HepG2 (cell line): ENCODE results near the gene FGF14. TPM values are rescaled to one million over a fixed set of nuclear protein-coding genes. Genes with fewer than 3 reads are reported as not detected.

Experiments used
- ATAC-seq: fragments of 200-7000 bp; cut with Tn5 transposase; 3 replicates; pipeline ENCODE4 v1.9.1; 2020; ENCODE audit warnings: mild to moderate bottlenecking, moderate library complexity
- BruUV-seq: library from RNA; stranded (reverse); fragments of 400-500 nt; replicated peaks from 2 replicates; lab custom pipeline; 2021; lab: Mats Ljungman, UMichigan
- CTCF ChIA-PET: fragments of 300-600 bp; formaldehyde crosslinking; extraction: SDS; loops from one replicate; lab custom pipeline; 2021; ENCODE audit warnings: low total read pairs, inconsistent platforms, low intra/inter-chr PET ratio; lab: Yijun Ruan, JAX
- POLR2A ChIA-PET: fragments of 350-600 bp; sonication (Branson Sonifier 250); formaldehyde crosslinking; loops from one replicate; lab custom pipeline; 2020; ENCODE audit warnings: antibody characterized with exemption, inconsistent platforms; lab: Yijun Ruan, JAX
- DNase-seq: peaks from one replicate; pipeline ENCODE4 v3.0.0-alpha.2; 2015; ENCODE audit warnings: low spot score
- FAIRE-seq: peaks from 3 replicates; lab custom pipeline; 2011; peaks lifted over from hg19 to GRCh38; lab: Jason Lieb, UNC
- H2AFZ ChIP-seq: one replicate; pipeline ENCODE4 v1.6.1; 2011; ENCODE audit warnings: low read length, inconsistent platforms
- H3K27ac ChIP-seq: fragments of 300-600 bp; 3 replicates; pipeline ENCODE4 v1.8.0; 2011; ENCODE audit warnings: mixed run types, mild to moderate bottlenecking, mixed read lengths, low read length, inconsistent platforms; ENCODE audit not compliant: insufficient read depth; ENCODE audit errors: extremely low read length
- H3K27me3 ChIP-seq, 2 experiments: fragments of 200-600 bp in 1 of 2; 2 replicates in 1 of 2; 3 replicates in 1 of 2; pipeline versions ENCODE4 v1.6.0 to v1.8.0; 2011; ENCODE audit warnings: low read length in 2 of 2, mild to moderate bottlenecking in 2 of 2, moderate library complexity in 2 of 2, inconsistent platforms in 1 of 2; ENCODE audit not compliant: insufficient read depth in 2 of 2, control insufficient read depth in 1 of 2
- H3K36me3 ChIP-seq, 2 experiments: fragments of 200-600 bp in 1 of 2; replicated peaks in 1 of 2; 2 replicates in 1 of 2; 3 replicates in 1 of 2; pipeline versions ENCODE4 v1.5.1 to v1.8.0; 2011; ENCODE audit warnings: low read length in 2 of 2, inconsistent platforms in 1 of 2; ENCODE audit not compliant: insufficient read depth in 2 of 2, control insufficient read depth in 1 of 2
- H3K4me1 ChIP-seq: 2 replicates; pipeline ENCODE4 v1.5.1; 2012; ENCODE audit warnings: low read length, inconsistent platforms; ENCODE audit not compliant: insufficient read depth
- H3K4me2 ChIP-seq: 2 replicates; pipeline ENCODE4 v1.6.0; 2011; ENCODE audit warnings: low read depth, low read length, inconsistent platforms
- H3K4me3 ChIP-seq, 3 experiments: fragments of 200-600 bp in 1 of 3; sonication (generic), shearing (Covaris generic) in 1 of 3; replicated peaks in 1 of 3; 2 replicates each; pipeline ENCODE4 v1.5.1; 2011 to 2016; ENCODE audit warnings: low read length in 3 of 3, inconsistent platforms in 2 of 3, low read depth in 2 of 3, mild to moderate bottlenecking in 2 of 3, control low read depth in 1 of 3, mixed read lengths in 1 of 3; ENCODE audit not compliant: insufficient read depth in 1 of 3
- H3K79me2 ChIP-seq: one replicate; pipeline ENCODE4 v1.6.1; 2011; ENCODE audit warnings: low read length, inconsistent platforms; ENCODE audit not compliant: insufficient read depth
- H3K9ac ChIP-seq: 2 replicates; pipeline ENCODE4 v1.6.0; 2011; ENCODE audit warnings: mild to moderate bottlenecking, low read depth, low read length, inconsistent platforms; ENCODE audit not compliant: insufficient read depth
- H3K9me3 ChIP-seq: 2 replicates; pipeline ENCODE4 v1.5.1; 2012; ENCODE audit warnings: mild to moderate bottlenecking, low read length
- H4K20me1 ChIP-seq: 2 replicates; pipeline ENCODE4 v1.6.0; 2011; ENCODE audit warnings: inconsistent platforms, mild to moderate bottlenecking, low read length, moderate library complexity; ENCODE audit not compliant: insufficient read depth
- ATF3 ChIP-seq: sonication (generic); formaldehyde crosslinking; IDR thresholded peaks from 2 replicates; pipeline ENCODE4 v1.4.0; 2020; ENCODE audit warnings: missing genetic modification reagents
- ATM ChIP-seq: fragments of 450-650 bp; IDR thresholded peaks from 2 replicates; pipeline ENCODE4 v1.7.1; 2017; ENCODE audit warnings: mild to moderate bottlenecking, borderline replicate concordance
- CERS6 ChIP-seq: sonication (generic); formaldehyde crosslinking; IDR thresholded peaks from 2 replicates; pipeline ENCODE4 v1.5.0; 2020; ENCODE audit warnings: missing genetic modification reagents
- HMGXB3 ChIP-seq: sonication (generic); formaldehyde crosslinking; IDR thresholded peaks from 2 replicates; pipeline ENCODE4 v1.4.0; 2020; ENCODE audit warnings: missing genetic modification reagents, borderline replicate concordance
- NR3C1 ChIP-seq: sonication (generic); formaldehyde crosslinking; IDR thresholded peaks from 2 replicates; pipeline ENCODE4 v1.4.0; 2020; ENCODE audit warnings: missing genetic modification reagents
- THAP7 ChIP-seq: sonication (generic); formaldehyde crosslinking; IDR thresholded peaks from 2 replicates; pipeline ENCODE4 v1.8.1; 2023; ENCODE audit warnings: mild to moderate bottlenecking, missing genetic modification reagents
- ZNF24 ChIP-seq: fragments of 450-650 bp; IDR thresholded peaks from 2 replicates; pipeline ENCODE4 v1.6.1; 2017; ENCODE audit warnings: antibody characterized with exemption, mild to moderate bottlenecking
- ZNF3 ChIP-seq: IDR thresholded peaks from 2 replicates; pipeline ENCODE4 v1.7.0; 2017; ENCODE audit warnings: inconsistent platforms
- ZNF382 ChIP-seq: sonication (generic); formaldehyde crosslinking; IDR thresholded peaks from 2 replicates; pipeline ENCODE4 v1.5.0; 2020; ENCODE audit warnings: missing genetic modification reagents, mild to moderate bottlenecking, borderline replicate concordance
- ZNF503 ChIP-seq: sonication (generic); formaldehyde crosslinking; IDR thresholded peaks from 2 replicates; pipeline ENCODE4 v1.4.0; 2020; ENCODE audit warnings: missing genetic modification reagents
- ZNF547 ChIP-seq: sonication (generic); formaldehyde crosslinking; IDR thresholded peaks from 2 replicates; pipeline ENCODE4 v1.5.1; 2020; ENCODE audit warnings: mild to moderate bottlenecking, missing genetic modification reagents
- WGBS: methylation state at CpG from one replicate; pipeline ENCODE4 v1.1.6; 2017; ENCODE audit warnings: low lambda C conversion rate; 5-methylcytosine and 5-hydroxymethylcytosine counted together
- in situ Hi-C: cut with HindIII; loops from 2 replicates; pipeline ENCODE4 v1.10.0; 2017; ENCODE audit warnings: low pct_unique_long_range_greater_than_20kb; ENCODE audit not compliant: extremely low pct_ligation_motif_present
- intact Hi-C: fragments of 100-400 bp; cut with micrococcal nuclease; formaldehyde crosslinking; loops from one replicate; pipeline ENCODE4 v1.10.0; 2022; ENCODE audit not compliant: unreplicated experiment
- polyA plus RNA-seq, 8 experiments: library from polyadenylated mRNA; depleted of rRNA in 3 of 8; stranded (reverse) in 7 of 8; unstranded in 1 of 8; fragments of >200 nt; fragmentation: Illumina TruSeq in 4 of 8; extraction: Trizol in 4 of 8; gene quantifications; 2 replicates each; pipeline versions ENCODE4 v1.2.1 to v1.2.3, GENCODE V29; 2011 to 2016; ENCODE audit warnings: low read depth in 4 of 8, missing spikeins in 1 of 8, mixed read lengths in 1 of 8; ENCODE audit not compliant: insufficient read depth in 1 of 8
- total RNA-seq, 5 experiments: library from RNA; depleted of rRNA; stranded (reverse); fragments of >200 nt; fragmentation: Illumina TruSeq; extraction: Trizol; gene quantifications; 2 replicates each; pipeline ENCODE4 v1.2.3, GENCODE V29; 2016; ENCODE audit warnings: low read depth in 1 of 5

FGF14 gene
- total and polyA plus RNA-seq, 2 of the 13 experiments (the other 11 are each of a cell fraction or from before 2014, with no cell fraction given) = not detected

- TF ChIP-seq ZNF503 (no peak), ZNF24 (no peak)
Observed at GRCh38 chr13:101691341-101691860, 710.4 kb downstream of the FGF14 start (continued).

- no peaks in the 10 kb centered on the region for H3K4me1 ChIP-seq
- H3K4me3 ChIP-seq = no peak overlapping the region
- no peak overlapping the region for H3K9ac ChIP-seq
- no peak for ATAC-seq
- no peaks in the 10 kb centered on the region for H3K9me3 ChIP-seq
- H3K79me2 ChIP-seq = no peaks in the 10 kb centered on the region
- no peaks in the 10 kb centered on the region for H3K36me3 ChIP-seq
- H4K20me1 ChIP-seq = no peaks in the 10 kb centered on the region
- no TSS peak for BruUV-seq
- no peak for DNase-seq
- 0% methylated on average over 2 of the region's 2 CpGs for WGBS
- no peaks in the 10 kb centered on the region for H3K27me3 ChIP-seq
- H3K27ac ChIP-seq = no peak overlapping the region
- no peak for TF ChIP-seq ZNF3
- TF ChIP-seq HMGXB3 = no peak
- TF ChIP-seq NR3C1 (CRISPR knock-in tag) = no peak
- no peak for TF ChIP-seq ZNF547 (CRISPR knock-in tag)
- no peak for TF ChIP-seq THAP7 (CRISPR knock-in tag)
- no peak for TF ChIP-seq ATF3 (CRISPR knock-in tag)
- TF ChIP-seq CERS6 (CRISPR knock-in tag) = no peak
- no peak for TF ChIP-seq ZNF382 (CRISPR knock-in tag)
- no peak for TF ChIP-seq ATM
- CTCF ChIA-PET = no interaction called here
- intact Hi-C loops = no loop called here
- POLR2A ChIA-PET = no interaction called here
- no peak overlapping the region for H3K4me2 ChIP-seq
- no peak for FAIRE-seq
- H2AFZ ChIP-seq = no peak overlapping the region
- in situ Hi-C loops = no loop called here
Observed at GRCh38 chr13:101690871-101691270, 711.0 kb downstream of the FGF14 start.
